Measurements from ENCODE around the gene SAP30BP. TPM values are rescaled to one million over a fixed set of nuclear protein-coding genes. Genes with fewer than 3 reads are reported as not detected.

Gene SAP30BP
- total RNA-seq, 1 donor from 2014 or later = 107 TPM

GRCh38 chr17:75683583-75683982 lies 16.4 kb downstream of the SAP30BP start:
- TF ChIP-seq CTCF (conservative IDR thresholded peaks at IDR 0.05; ENCODE audit: low read depth, low read length) = no peak
- no peak overlapping the region for H3K4me3 ChIP-seq (ENCODE audit: low read depth, low read length)
- DNase-seq (ENCODE audit: low read depth) = no peak

DNA sequence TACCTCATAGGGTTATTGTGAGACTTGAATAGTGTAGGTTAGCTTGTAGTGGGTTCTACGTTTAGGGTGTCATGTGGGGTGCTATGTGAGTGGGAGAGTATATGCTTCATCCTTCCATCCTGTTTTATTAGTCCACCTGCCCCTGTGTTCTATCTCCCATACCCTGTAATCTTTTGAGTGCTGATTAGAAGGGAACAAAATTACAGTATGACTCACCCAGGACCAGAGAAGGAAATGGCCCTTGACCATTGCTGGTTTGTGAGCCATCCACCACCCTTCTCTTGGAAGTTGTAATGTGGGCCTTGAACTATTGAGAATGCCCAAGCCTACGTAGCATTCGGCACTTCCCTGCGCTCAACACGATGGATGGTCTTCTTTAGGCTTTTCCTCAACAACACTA lies 17.1 kb downstream of the SAP30BP start:
- TF ChIP-seq CTCF (conservative IDR thresholded peaks at IDR 0.05; ENCODE audit: low read depth, low read length) = no peak
- H3K4me3 ChIP-seq (ENCODE audit: low read depth, low read length) = no peak overlapping the region
- DNase-seq (ENCODE audit: low read depth) = no peak

- no peak for TF ChIP-seq CTCF (conservative IDR thresholded peaks at IDR 0.05; ENCODE audit: low read depth, low read length)
- no peak for DNase-seq (ENCODE audit: low read depth)
- no peak overlapping the region for H3K4me3 ChIP-seq (ENCODE audit: low read depth, low read length)
Observed at GRCh38 chr17:75684924-75685323, 17.8 kb downstream of the SAP30BP start.

DNA sequence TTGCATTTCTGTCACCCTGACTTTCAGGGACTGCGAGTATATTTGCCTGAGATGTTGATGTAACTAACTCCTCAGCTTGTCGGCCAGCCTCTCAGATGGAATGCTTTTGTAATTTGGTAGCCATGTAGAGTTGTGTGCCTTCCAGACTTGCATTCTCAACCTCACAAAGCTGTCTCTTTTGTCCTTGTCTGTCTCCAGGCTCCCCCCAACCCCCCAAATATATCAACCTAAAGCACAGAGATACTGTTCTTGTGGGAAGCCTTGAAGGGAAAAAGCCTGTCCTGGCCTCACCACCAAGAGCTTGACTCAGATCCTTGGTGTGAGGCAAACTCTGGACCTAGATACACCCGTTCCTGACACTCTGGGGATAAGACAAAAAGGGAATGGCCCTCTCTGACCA lies 18.4 kb downstream of the SAP30BP start:
- DNase-seq (ENCODE audit: low read depth) = no peak
- no peak overlapping the region for H3K4me3 ChIP-seq (ENCODE audit: low read depth, low read length)
- TF ChIP-seq CTCF (conservative IDR thresholded peaks at IDR 0.05; ENCODE audit: low read depth, low read length) = no peak

DNA sequence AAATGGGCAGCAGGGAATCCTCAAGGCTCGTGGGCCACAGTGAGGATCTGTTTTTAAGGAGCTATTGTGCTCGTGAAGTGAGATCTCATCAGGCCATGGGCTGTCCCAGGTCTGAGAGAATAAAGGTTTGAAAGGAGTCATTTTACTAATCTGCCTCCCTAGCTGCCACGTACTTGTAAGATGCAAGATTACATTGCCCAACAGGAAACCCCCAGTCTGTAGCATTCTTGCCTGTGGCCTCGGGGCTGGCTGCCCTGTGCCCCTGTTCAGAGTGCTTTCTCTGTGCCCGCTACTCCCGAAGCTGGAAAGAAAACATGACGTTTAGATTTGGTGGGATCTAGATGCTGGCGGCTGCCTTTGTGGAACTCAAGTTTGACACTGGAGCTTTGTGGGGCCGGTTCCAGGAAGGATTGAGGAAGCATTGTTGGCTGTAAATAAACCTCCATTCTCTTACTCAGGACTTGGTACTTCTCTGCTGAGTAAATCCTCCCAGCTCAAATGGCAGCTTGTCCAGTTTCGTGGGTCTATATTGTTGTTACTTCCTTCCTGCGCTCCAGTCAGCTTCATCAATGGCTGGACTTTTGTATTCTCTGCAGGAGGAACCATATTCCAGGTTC lies 21.2 kb downstream of the SAP30BP start:
- no peak for DNase-seq (ENCODE audit: low read depth)
- TF ChIP-seq CTCF (conservative IDR thresholded peaks at IDR 0.05; ENCODE audit: low read depth, low read length) = no peak
- H3K4me3 ChIP-seq (ENCODE audit: low read depth, low read length) = no peak overlapping the region

- TF ChIP-seq CTCF (conservative IDR thresholded peaks at IDR 0.05; ENCODE audit: low read depth, low read length) = no peak
- DNase-seq (ENCODE audit: low read depth) = no peak
- H3K4me3 ChIP-seq (ENCODE audit: low read depth, low read length) = no peak overlapping the region
Observed at GRCh38 chr17:75689441-75689873, 22.3 kb downstream of the SAP30BP start.

- H3K4me3 ChIP-seq (ENCODE audit: low read depth, low read length) = no peak overlapping the region
- no peak for TF ChIP-seq CTCF (conservative IDR thresholded peaks at IDR 0.05; ENCODE audit: low read depth, low read length)
- DNase-seq (ENCODE audit: low read depth) = no peak
Observed at GRCh38 chr17:75691371-75691791, 24.2 kb downstream of the SAP30BP start.

Data from epithelial cell of proximal tubule (primary cell).